Calu3 (cell line): ENCODE data around the gene CD47. TPM values are rescaled to one million over a fixed set of nuclear protein-coding genes. Genes with fewer than 3 reads are reported as not detected.

Experiments used
- BruUV-seq: library from RNA; stranded (reverse); fragments of 400-500 nt; replicated peaks from 2 replicates; lab custom pipeline; 2021; lab: Mats Ljungman, UMichigan
- CTCF ChIA-PET: fragments of 300-600 bp; sonication (Branson Sonifier 250); formaldehyde crosslinking; loops from one replicate; lab custom pipeline; 2022; ENCODE audit warnings: antibody characterized with exemption; lab: Charles Lee
- DNase-seq: peaks from one replicate; pipeline ENCODE4 v3.0.0; 2022
- H3K27ac Mint-ChIP-seq: one replicate; pipeline ENCODE4 v1.8.0; 2022; ENCODE audit warnings: mixed read lengths; ENCODE audit not compliant: unreplicated experiment
- H3K27me3 Mint-ChIP-seq: one replicate; pipeline ENCODE4 v1.8.0; 2022; ENCODE audit warnings: mixed read lengths; ENCODE audit not compliant: unreplicated experiment
- H3K36me3 Mint-ChIP-seq: one replicate; pipeline ENCODE4 v1.8.0; 2022; ENCODE audit warnings: mild to moderate bottlenecking, moderate library complexity, mixed read lengths; ENCODE audit not compliant: insufficient read depth, unreplicated experiment
- H3K4me1 Mint-ChIP-seq: one replicate; pipeline ENCODE4 v1.8.0; 2022; ENCODE audit warnings: mild to moderate bottlenecking, low read depth, mixed read lengths; ENCODE audit not compliant: unreplicated experiment
- H3K4me3 Mint-ChIP-seq: one replicate; pipeline ENCODE4 v1.8.0; 2022; ENCODE audit warnings: mild to moderate bottlenecking, low read depth, moderate library complexity, mixed read lengths; ENCODE audit not compliant: unreplicated experiment
- H3K9me3 Mint-ChIP-seq: one replicate; pipeline ENCODE4 v1.8.0; 2022; ENCODE audit warnings: low read depth, mixed read lengths; ENCODE audit not compliant: unreplicated experiment
- CTCF ChIP-seq: fragments of 200-600 bp; IDR thresholded peaks from one replicate; pipeline ENCODE4 v1.8.0; 2022; ENCODE audit warnings: antibody characterized with exemption; ENCODE audit not compliant: unreplicated experiment
- intact Hi-C: fragments of 100-400 bp; cut with micrococcal nuclease; formaldehyde crosslinking; loops from one replicate; pipeline ENCODE4 v1.10.0; 2022; ENCODE audit not compliant: unreplicated experiment
- total RNA-seq: library from RNA; stranded (reverse); gene quantifications from 2 replicates; pipeline ENCODE4 v1.2.3, GENCODE V29; 2022

Gene CD47
- total RNA-seq, 1 experiment from 2014 or later = 174 TPM

GRCh38 chr3:108030960-108031359 lies 59.9 kb downstream of the CD47 start:
- DNase-seq = no peak
- H3K36me3 Mint-ChIP-seq = no peaks in the 10 kb centered on the region
- CTCF ChIA-PET = no interaction called here

GRCh38 chr3:108029466-108029865 lies 61.4 kb downstream of the CD47 start:
- BruUV-seq = no TSS peak
- Mint-ChIP-seq H3K27ac (no peak overlapping the region), H3K36me3 (no peaks in the 10 kb centered on the region), H3K4me3 (no peak overlapping the region), H3K27me3 (no peaks in the 10 kb centered on the region), H3K9me3 (no peaks in the 10 kb centered on the region), H3K4me1 (peaks cover 7% of the 10 kb centered on the region)
- TF ChIP-seq CTCF = no peak
- no peak for DNase-seq
- intact Hi-C loops = no loop called here
- CTCF ChIA-PET = no interaction called here

More at GRCh38 chr3:108030960-108031359, 59.9 kb downstream of the CD47 start:
- TF ChIP-seq CTCF = no peak
- no peaks in the 10 kb centered on the region for H3K9me3 Mint-ChIP-seq
- no peak overlapping the region for H3K4me3 Mint-ChIP-seq
- no peaks in the 10 kb centered on the region for H3K4me1 Mint-ChIP-seq
- intact Hi-C loops = no loop called here
- H3K27me3 Mint-ChIP-seq = no peaks in the 10 kb centered on the region
- no peak overlapping the region for H3K27ac Mint-ChIP-seq
- BruUV-seq = no TSS peak

DNA sequence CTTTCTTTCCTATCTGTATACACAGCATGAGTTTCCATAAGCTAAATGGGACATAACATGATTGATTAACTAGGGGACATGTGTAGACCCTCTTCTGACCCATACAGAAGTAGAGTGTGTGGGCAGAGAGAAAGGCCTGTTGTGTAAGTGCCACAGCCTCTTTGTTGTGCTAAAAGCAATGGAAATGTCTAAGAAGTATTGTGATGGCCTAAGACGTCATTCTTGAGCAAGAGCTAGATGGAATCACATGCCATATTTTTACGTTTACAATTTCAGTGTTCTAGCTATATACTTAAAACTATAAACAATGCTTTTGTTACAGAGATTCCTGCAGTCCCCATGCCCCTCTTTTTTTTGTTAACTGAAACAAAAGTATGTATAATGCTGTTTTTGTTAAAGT lies 61.9 kb downstream of the CD47 start:
- BruUV-seq = no TSS peak
- H3K27ac Mint-ChIP-seq = no peak overlapping the region
- no peaks in the 10 kb centered on the region for H3K9me3 Mint-ChIP-seq
- H3K36me3 Mint-ChIP-seq = no peaks in the 10 kb centered on the region
- H3K4me3 Mint-ChIP-seq = no peak overlapping the region
- no peak for TF ChIP-seq CTCF
- H3K27me3 Mint-ChIP-seq = no peaks in the 10 kb centered on the region
- intact Hi-C loops = no loop called here
- CTCF ChIA-PET = no interaction called here
- H3K4me1 Mint-ChIP-seq = peaks cover 12% of the 10 kb centered on the region
- DNase-seq = no peak

DNA sequence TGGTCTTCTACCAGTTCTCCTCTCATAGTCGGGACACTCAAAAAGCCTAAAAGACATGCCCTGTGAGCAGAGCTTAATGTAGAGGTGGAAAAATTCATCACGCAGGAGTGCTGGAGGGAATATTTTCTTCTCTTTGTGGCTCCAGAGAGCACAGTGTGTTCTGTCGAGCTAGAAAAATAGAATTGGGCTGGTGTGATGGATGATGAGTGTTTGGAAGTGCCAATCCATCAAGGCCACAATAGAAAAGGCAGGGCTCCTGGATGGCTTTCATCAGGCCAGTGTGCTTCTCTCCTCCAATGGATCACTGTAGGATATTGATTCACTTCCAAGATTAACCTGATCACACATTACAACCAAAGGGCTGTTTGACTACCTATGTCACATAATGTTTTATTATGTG lies 65.7 kb downstream of the CD47 start:
- Mint-ChIP-seq H3K4me3 (no peak overlapping the region), H3K9me3 (no peaks in the 10 kb centered on the region)
- DNase-seq = no peak

More for the DNA sequence above, 65.7 kb downstream of the CD47 start:
- BruUV-seq = no TSS peak
- H3K4me1 Mint-ChIP-seq = peaks cover 25% of the 10 kb centered on the region
- H3K36me3 Mint-ChIP-seq = no peaks in the 10 kb centered on the region
- no peak overlapping the region for H3K27ac Mint-ChIP-seq
- intact Hi-C loops = no loop called here
- CTCF ChIA-PET = no interaction called here
- no peaks in the 10 kb centered on the region for H3K27me3 Mint-ChIP-seq
- TF ChIP-seq CTCF = no peak
